CD4-positive, alpha-beta memory T cell (primary cell): ENCODE data around the gene ANO10. TPM values are rescaled to one million over a fixed set of nuclear protein-coding genes. Genes with fewer than 3 reads are reported as not detected.
"Not testable (repeated sequence)": the region's sequence is repeated elsewhere in the genome, so short reads cannot be mapped to it uniquely, and the experiment has no call there.

Source experiments
- CTCF ChIA-PET: fragments of 350-600 bp; sonication (Branson Sonifier 250); formaldehyde crosslinking; loops from one replicate; lab custom pipeline; 2021; ENCODE audit warnings: inconsistent platforms; ENCODE audit not compliant: partially characterized antibody; lab: Charles Lee
- POLR2A ChIA-PET: fragments of 350-600 bp; sonication (Branson Sonifier 250); formaldehyde crosslinking; loops from one replicate; lab custom pipeline; 2021; ENCODE audit not compliant: partially characterized antibody; lab: Charles Lee
- DNase-seq, 5 donors: peaks; one replicate each; pipeline versions ENCODE4 v3.0.0 to v3.0.0-alpha.2; 2020 to 2022; ENCODE audit warnings: mixed read lengths in 1 of 5
- H3K27ac ChIP-seq: one replicate; pipeline ENCODE4 v1.7.0; 2013; ENCODE audit warnings: low read depth, low read length
- H3K27me3 ChIP-seq: 2 replicates; pipeline ENCODE4 v1.7.0; 2013; ENCODE audit warnings: mild to moderate bottlenecking, low read length, moderate library complexity; ENCODE audit not compliant: insufficient read depth
- H3K36me3 ChIP-seq: 2 replicates; pipeline ENCODE4 v1.7.0; 2013; ENCODE audit warnings: mild to moderate bottlenecking, low read length, moderate library complexity; ENCODE audit not compliant: insufficient read depth
- H3K4me1 ChIP-seq: 2 replicates; pipeline ENCODE4 v1.7.0; 2013; ENCODE audit warnings: mild to moderate bottlenecking, low read length, moderate library complexity; ENCODE audit not compliant: insufficient read depth
- H3K4me3 ChIP-seq, 2 donors: one replicate each; pipeline ENCODE4 v1.7.0; 2013; ENCODE audit warnings: low read length in 2 of 2, mild to moderate bottlenecking in 1 of 2
- H3K9me3 ChIP-seq, 2 donors: one replicate each; pipeline ENCODE4 v1.7.0; 2013; ENCODE audit warnings: low read length in 2 of 2, control low read depth in 1 of 2; ENCODE audit not compliant: control insufficient read depth in 1 of 2
- H3K27ac Mint-ChIP-seq, 7 donors: one replicate each; pipeline ENCODE4 v1.8.0; 2020 to 2021; ENCODE audit warnings: mixed read lengths in 7 of 7, mild to moderate bottlenecking in 6 of 7, inconsistent platforms in 3 of 7, moderate library complexity in 3 of 7
- H3K27me3 Mint-ChIP-seq, 2 donors: one replicate each; pipeline ENCODE4 v1.8.0; 2020 to 2021; ENCODE audit warnings: mixed read lengths in 2 of 2
- H3K36me3 Mint-ChIP-seq, 2 donors: one replicate each; pipeline ENCODE4 v1.8.0; 2020 to 2021; ENCODE audit warnings: mixed read lengths in 2 of 2, inconsistent platforms in 1 of 2, mild to moderate bottlenecking in 1 of 2
- H3K4me1 Mint-ChIP-seq, 4 donors: one replicate each; pipeline ENCODE4 v1.8.0; 2020 to 2021; ENCODE audit warnings: mixed read lengths in 4 of 4, mild to moderate bottlenecking in 1 of 4
- H3K4me3 Mint-ChIP-seq, 8 donors: one replicate each; pipeline ENCODE4 v1.8.0; 2020 to 2021; ENCODE audit warnings: mixed read lengths in 8 of 8, mild to moderate bottlenecking in 7 of 8, moderate library complexity in 6 of 8, inconsistent platforms in 3 of 8
- H3K9me3 Mint-ChIP-seq, 8 donors: one replicate each; pipeline ENCODE4 v1.8.0; 2020 to 2021; ENCODE audit warnings: mixed read lengths in 8 of 8, mild to moderate bottlenecking in 5 of 8, inconsistent platforms in 3 of 8, moderate library complexity in 1 of 8
- intact Hi-C: fragments of 100-400 bp; cut with micrococcal nuclease; formaldehyde crosslinking; loops from one replicate; pipeline ENCODE4 v1.15.1; 2023
- polyA plus RNA-seq, 2 donors: library from polyadenylated mRNA; unstranded; fragments of 300-500 nt; fragmentation: Illumina TruSeq; gene quantifications; one replicate each; pipeline ENCODE4 v1.2.3, GENCODE V29; 2021
- total RNA-seq, 2 experiments: library from RNA; stranded (reverse); gene quantifications; one replicate each; pipeline ENCODE4 v1.2.3, GENCODE V29; 2021

The ANO10 gene
- total and polyA plus RNA-seq, 4 experiments from 2014 or later, result 8.6 to 9.9 (median 9.6) TPM

DNA sequence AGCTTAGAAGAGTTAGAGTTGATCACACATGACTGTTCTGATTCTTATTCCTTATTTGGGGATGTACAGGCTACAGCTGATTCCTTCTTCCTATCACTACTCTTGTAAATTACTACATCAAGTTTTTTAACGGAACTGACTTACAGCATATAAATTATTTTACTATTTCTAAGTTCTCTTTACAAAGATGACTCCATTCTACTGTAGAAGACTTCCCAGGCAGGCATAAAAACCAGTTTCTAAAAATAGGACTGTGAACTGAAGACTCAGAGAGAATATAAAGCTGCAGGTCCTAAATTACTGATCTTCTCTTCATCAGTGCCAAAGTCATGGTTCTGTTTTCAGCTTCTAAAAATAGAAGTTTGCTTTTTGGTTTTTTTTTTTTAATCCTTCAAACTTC is 38.9 kb downstream of the ANO10 start:
- Mint-ChIP-seq H3K4me3 (no peak overlapping the region), H3K27ac (no peak overlapping the region), H3K27me3 (no peaks in the 10 kb centered on the region), H3K36me3 (peaks cover 5 to 11% of the 10 kb centered on the region in 2 donors), H3K4me1 (peaks cover 3 to 13% (median 7%) of the 10 kb centered on the region in 4 donors), H3K9me3 (no peaks in the 10 kb centered on the region)
- intact Hi-C loops, result no loop called here
- ChIA-PET CTCF (no interaction called here), POLR2A (no interaction called here)
- Histone ChIP-seq H3K36me3 (no peaks in the 10 kb centered on the region), H3K27me3 (no peaks in the 10 kb centered on the region), H3K4me1 (no peaks in the 10 kb centered on the region), H3K9me3 (no peaks in the 10 kb centered on the region), H3K27ac (no peak overlapping the region), H3K4me3 (no peak overlapping the region)
- no peak for DNase-seq

DNA sequence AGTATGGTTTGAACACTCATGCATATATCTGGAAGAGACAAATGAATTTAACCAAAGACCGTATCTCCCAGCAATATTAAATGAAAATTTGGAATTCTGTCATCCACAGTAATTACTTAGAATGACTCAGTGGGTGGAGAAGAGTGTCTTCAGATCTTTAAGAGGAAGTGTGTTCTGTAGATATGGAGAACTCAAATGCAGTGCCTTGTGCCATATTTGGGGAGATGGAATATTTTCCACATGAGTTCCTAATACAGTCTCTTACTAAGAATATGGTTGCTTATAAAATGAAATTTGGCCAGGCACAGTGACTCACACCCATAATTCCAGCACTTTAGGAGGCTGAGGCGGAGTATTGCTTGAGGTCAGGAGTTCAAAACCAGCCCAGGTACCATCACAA is 40.5 kb downstream of the ANO10 start:
- CTCF ChIA-PET, result interaction anchor here (0.9 kb wide), 1 partner anchor 55 kb away, joined by 3 read pairs; no protein-coding TSS in a partner anchor
- H3K4me1 ChIP-seq, result no peaks in the 10 kb centered on the region
- intact Hi-C loops, result no loop called here
- no peaks in the 10 kb centered on the region for H3K9me3 ChIP-seq
- no peaks in the 10 kb centered on the region for H3K36me3 ChIP-seq
- H3K27me3 ChIP-seq, result no peaks in the 10 kb centered on the region
- H3K27ac ChIP-seq, result no peak overlapping the region
- peaks cover 3 to 13% (median 7%) of the 10 kb centered on the region in 4 donors for H3K4me1 Mint-ChIP-seq
- no peak for DNase-seq
- H3K36me3 Mint-ChIP-seq, result peaks cover 11 to 22% of the 10 kb centered on the region in 2 donors
- no peak overlapping the region for H3K4me3 ChIP-seq
- H3K4me3 Mint-ChIP-seq, result no peak overlapping the region
- POLR2A ChIA-PET, result no interaction called here
- H3K27ac Mint-ChIP-seq, result no peak overlapping the region
- no peaks in the 10 kb centered on the region for H3K27me3 Mint-ChIP-seq
- no peaks in the 10 kb centered on the region for H3K9me3 Mint-ChIP-seq

DNA sequence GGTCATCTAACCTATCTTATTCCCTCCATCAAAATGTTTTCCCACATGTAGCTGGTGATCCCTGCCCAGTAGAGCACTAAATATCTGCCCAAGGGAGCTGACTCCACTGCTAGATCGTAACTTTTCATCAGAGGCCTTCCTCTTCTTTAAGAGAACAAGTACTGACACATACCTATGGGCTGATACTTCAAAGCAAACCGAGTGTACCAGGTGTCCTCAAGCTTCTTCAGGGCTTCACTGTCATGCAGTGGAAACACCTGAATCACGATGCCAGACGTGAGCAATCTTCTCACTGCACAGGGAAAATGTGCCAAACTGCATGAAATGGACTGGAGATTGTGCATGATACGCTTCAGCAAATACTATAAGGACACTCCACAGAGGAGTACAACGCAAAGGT is 41.6 kb downstream of the ANO10 start:
- no peaks in the 10 kb centered on the region for H3K36me3 ChIP-seq
- H3K4me3 ChIP-seq, result no peak overlapping the region
- no peaks in the 10 kb centered on the region for H3K27me3 ChIP-seq
- DNase-seq, result no peak
- CTCF ChIA-PET, result no interaction called here
- H3K27ac ChIP-seq, result no peak overlapping the region
- intact Hi-C loops, result no loop called here
- Mint-ChIP-seq H3K4me3 (no peak overlapping the region), H3K4me1 (peaks cover 3 to 13% (median 7%) of the 10 kb centered on the region in 4 donors), H3K27me3 (no peaks in the 10 kb centered on the region), H3K36me3 (peaks cover 17 to 26% of the 10 kb centered on the region in 2 donors), H3K9me3 (no peaks in the 10 kb centered on the region), H3K27ac (no peak overlapping the region)
- POLR2A ChIA-PET, result no interaction called here
- no peaks in the 10 kb centered on the region for H3K4me1 ChIP-seq
- H3K9me3 ChIP-seq, result no peaks in the 10 kb centered on the region

DNA sequence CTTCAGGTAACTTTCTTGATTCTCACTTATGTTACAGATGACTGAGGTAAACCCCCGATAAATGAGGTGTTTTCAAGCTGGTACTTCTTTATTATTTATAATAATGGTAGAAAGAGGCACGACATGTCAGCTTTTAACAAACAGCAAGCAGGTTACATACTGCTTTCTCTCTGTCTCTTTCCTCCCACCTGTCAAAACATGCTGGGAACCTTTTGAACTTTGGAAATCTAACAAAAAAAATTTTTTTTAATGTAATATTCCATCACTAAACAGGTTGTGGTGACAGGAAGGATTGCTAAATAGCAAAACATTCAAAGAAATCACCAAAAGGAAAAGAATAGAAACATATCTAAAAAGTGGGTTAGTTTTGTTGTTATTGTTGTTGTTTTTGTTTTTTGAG is 48.2 kb downstream of the ANO10 start:
- Mint-ChIP-seq H3K36me3 (peaks cover 18% of the 10 kb centered on the region in 2 donors), H3K27me3 (no peaks in the 10 kb centered on the region), H3K4me1 (no peaks in the 10 kb centered on the region), H3K9me3 (no peaks in the 10 kb centered on the region), H3K27ac (no peak overlapping the region), H3K4me3 (no peak overlapping the region)
- CTCF ChIA-PET, result interaction anchor here (1.2 kb wide), 1 partner anchor 129 kb away, joined by 3 read pairs; no protein-coding TSS in a partner anchor
- POLR2A ChIA-PET, result no interaction called here
- Histone ChIP-seq H3K27me3 (no peaks in the 10 kb centered on the region), H3K9me3 (no peaks in the 10 kb centered on the region), H3K27ac (no peak overlapping the region), H3K4me1 (no peaks in the 10 kb centered on the region), H3K4me3 (no peak overlapping the region), H3K36me3 (no peaks in the 10 kb centered on the region)
- DNase-seq, result no peak
- intact Hi-C loops, result no loop called here

DNA sequence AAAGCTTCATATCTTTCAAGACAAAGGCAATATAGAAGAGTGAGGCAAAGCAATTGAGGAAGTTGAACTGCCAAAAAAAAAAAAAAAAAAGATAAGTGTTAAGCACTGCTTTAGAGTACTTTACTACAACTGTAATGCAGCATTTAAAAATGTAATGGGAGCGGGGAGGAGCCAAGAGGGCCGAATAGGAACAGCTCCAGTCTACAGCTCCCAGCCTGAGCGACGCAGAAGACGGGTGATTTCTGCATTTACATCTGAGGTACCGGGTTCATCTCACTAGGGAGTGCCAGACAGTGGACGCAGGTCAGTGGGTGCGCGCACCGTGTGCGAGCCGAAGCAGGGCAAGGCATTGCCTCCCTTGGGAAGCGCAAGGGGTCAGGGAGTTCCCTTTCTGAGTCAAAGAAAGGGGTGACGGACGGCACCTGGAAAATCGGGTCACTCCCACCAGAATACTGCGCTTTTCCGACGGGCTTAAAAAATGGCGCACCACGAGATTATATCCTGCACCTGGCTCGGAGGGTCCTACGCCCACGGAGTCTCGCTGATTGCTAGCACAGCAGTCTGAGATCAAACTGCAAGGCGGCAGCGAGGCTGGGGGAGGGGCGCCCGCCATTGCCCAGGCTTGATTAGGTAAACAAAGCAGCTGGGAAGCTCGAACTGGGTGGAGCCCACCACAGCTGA is 56.0 kb downstream of the ANO10 start:
- H3K4me3 Mint-ChIP-seq, H3K4me1 ChIP-seq, H3K4me1 Mint-ChIP-seq, H3K9me3 ChIP-seq, H3K27me3 Mint-ChIP-seq, H3K4me3 ChIP-seq, H3K36me3 ChIP-seq, H3K27ac ChIP-seq, H3K9me3 Mint-ChIP-seq, CTCF ChIA-PET, DNase-seq, POLR2A ChIA-PET, H3K27me3 ChIP-seq, intact Hi-C loops, H3K27ac Mint-ChIP-seq: not testable (repeated sequence)
- peaks cover 5 to 23% of the 10 kb centered on the region in 2 donors for H3K36me3 Mint-ChIP-seq

DNA sequence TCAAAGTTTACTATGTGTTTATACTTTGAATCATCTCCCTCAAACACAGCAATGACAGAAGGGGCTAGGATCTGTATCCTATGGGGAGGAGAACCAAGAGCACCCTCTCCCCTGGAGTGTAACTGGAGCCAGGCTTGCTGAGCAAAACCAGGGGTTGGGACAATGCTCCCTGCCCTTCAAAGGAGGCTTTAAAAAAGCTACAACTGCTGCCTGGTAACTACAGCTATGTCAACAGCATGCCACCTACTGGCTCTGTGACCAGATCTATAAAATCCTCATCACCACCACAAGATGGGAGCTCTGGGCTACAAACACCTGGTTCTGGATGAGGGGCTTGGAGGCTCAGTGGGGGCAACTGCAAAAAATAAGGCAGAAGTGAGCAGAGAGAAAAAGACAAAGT is 61.9 kb downstream of the ANO10 start:
- CTCF ChIA-PET, result no interaction called here
- no peaks in the 10 kb centered on the region for H3K27me3 ChIP-seq
- no peaks in the 10 kb centered on the region for H3K9me3 ChIP-seq
- DNase-seq, result no peak
- Mint-ChIP-seq H3K36me3 (peaks cover 6 to 50% of the 10 kb centered on the region in 2 donors), H3K4me1 (no peaks in the 10 kb centered on the region), H3K27me3 (no peaks in the 10 kb centered on the region), H3K27ac (peak overlapping the region in 1 of 7 donors; percentile 0), H3K9me3 (peaks cover 0 to 3% (median 0%) of the 10 kb centered on the region in 8 donors), H3K4me3 (no peak overlapping the region)
- POLR2A ChIA-PET, result no interaction called here
- H3K27ac ChIP-seq, result no peak overlapping the region
- intact Hi-C loops, result no loop called here
- no peaks in the 10 kb centered on the region for H3K4me1 ChIP-seq
- peaks cover 5% of the 10 kb centered on the region for H3K36me3 ChIP-seq
- no peak overlapping the region for H3K4me3 ChIP-seq

DNA sequence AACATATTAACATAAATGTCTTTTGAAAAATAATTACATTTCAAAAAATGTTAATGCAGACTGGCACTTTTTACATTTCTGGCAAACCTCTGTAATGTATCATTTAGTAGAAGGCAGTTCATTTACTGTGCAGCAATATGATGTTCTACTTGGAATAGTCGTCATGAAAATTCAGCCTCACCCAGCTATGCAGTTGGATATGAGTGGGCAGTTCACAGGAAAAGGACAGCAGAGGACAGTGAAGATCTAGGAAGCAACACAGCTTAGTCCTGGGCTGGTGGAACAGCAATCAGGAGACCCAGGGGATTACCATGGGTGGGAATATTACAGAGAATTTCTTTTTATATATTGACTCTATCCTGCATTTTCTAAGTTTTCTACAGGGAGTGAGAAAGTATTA is 63.6 kb downstream of the ANO10 start:
- Histone ChIP-seq H3K27me3 (no peaks in the 10 kb centered on the region), H3K9me3 (no peaks in the 10 kb centered on the region), H3K4me3 (no peak overlapping the region), H3K36me3 (peaks cover 5% of the 10 kb centered on the region), H3K4me1 (no peaks in the 10 kb centered on the region), H3K27ac (no peak overlapping the region)
- no peak overlapping the region for H3K27ac Mint-ChIP-seq
- peaks cover 6 to 51% of the 10 kb centered on the region in 2 donors for H3K36me3 Mint-ChIP-seq
- ChIA-PET CTCF (no interaction called here), POLR2A (no interaction called here)
- peaks cover 0 to 3% (median 0%) of the 10 kb centered on the region in 8 donors for H3K9me3 Mint-ChIP-seq
- H3K4me3 Mint-ChIP-seq, result no peak overlapping the region
- no peak for DNase-seq
- no peaks in the 10 kb centered on the region for H3K27me3 Mint-ChIP-seq
- intact Hi-C loops, result no loop called here
- H3K4me1 Mint-ChIP-seq, result no peaks in the 10 kb centered on the region
